CD4-positive, CD25-positive, alpha-beta regulatory T cell (primary cell): Measurements from ENCODE around the gene PCSK1. TPM values are rescaled to one million over a fixed set of nuclear protein-coding genes. Genes with fewer than 3 reads are reported as not detected.
A peak's percentile ranks its signal among the peaks of the same experiment; 100 is the strongest.

ENCODE experiments used
- ATAC-seq, 2 donors: fragments of 150-1000 bp; cut with Tn5 transposase; one replicate each; pipeline ENCODE4 v1.10.0; 2021; ENCODE audit warnings: low read depth in 2 of 2, moderate number of reproducible peaks in 2 of 2, moderate library complexity in 1 of 2
- DNase-seq, 3 donors: peaks; one replicate each; pipeline versions ENCODE4 v3.0.0 to v3.0.0-alpha.2; 2012 to 2022; ENCODE audit warnings: mixed read lengths in 1 of 3
- H3K27ac ChIP-seq: one replicate; pipeline ENCODE4 v1.7.0; 2013; ENCODE audit warnings: mild to moderate bottlenecking, low read length; ENCODE audit not compliant: insufficient read depth, poor library complexity, severe bottlenecking
- H3K27me3 ChIP-seq: one replicate; pipeline ENCODE4 v1.7.0; 2013; ENCODE audit warnings: low read length; ENCODE audit not compliant: control insufficient read depth, insufficient read depth
- H3K36me3 ChIP-seq: one replicate; pipeline ENCODE4 v1.7.0; 2013; ENCODE audit warnings: mild to moderate bottlenecking, low read length, moderate library complexity; ENCODE audit not compliant: control insufficient read depth, insufficient read depth
- H3K4me1 ChIP-seq: 2 replicates; pipeline ENCODE4 v1.7.0; 2013; ENCODE audit warnings: mild to moderate bottlenecking, low read length; ENCODE audit not compliant: insufficient read depth, control insufficient read depth, poor library complexity, severe bottlenecking
- H3K4me3 ChIP-seq: one replicate; pipeline ENCODE4 v1.7.0; 2013; ENCODE audit warnings: low read depth, mild to moderate bottlenecking, low read length, moderate library complexity
- H3K9me3 ChIP-seq, 2 experiments: 1 replicate in 1 of 2; 2 replicates in 1 of 2; pipeline ENCODE4 v1.7.0; 2013; ENCODE audit warnings: low read length in 2 of 2, mild to moderate bottlenecking in 1 of 2, moderate library complexity in 1 of 2; ENCODE audit not compliant: control insufficient read depth in 2 of 2
- H3K27ac Mint-ChIP-seq, 3 donors: one replicate each; pipeline ENCODE4 v1.8.0; 2020 to 2022; ENCODE audit warnings: mild to moderate bottlenecking in 3 of 3, mixed read lengths in 3 of 3, moderate library complexity in 2 of 3
- H3K27me3 Mint-ChIP-seq: one replicate; pipeline ENCODE4 v1.8.0; 2022; ENCODE audit warnings: mild to moderate bottlenecking, mixed read lengths
- H3K36me3 Mint-ChIP-seq: one replicate; pipeline ENCODE4 v1.8.0; 2020; ENCODE audit warnings: mixed read lengths
- H3K4me1 Mint-ChIP-seq, 4 donors: one replicate each; pipeline ENCODE4 v1.8.0; 2020 to 2022; ENCODE audit warnings: mixed read lengths in 4 of 4, mild to moderate bottlenecking in 1 of 4
- H3K4me3 Mint-ChIP-seq, 4 donors: one replicate each; pipeline ENCODE4 v1.8.0; 2020 to 2022; ENCODE audit warnings: mild to moderate bottlenecking in 4 of 4, mixed read lengths in 4 of 4, moderate library complexity in 3 of 4
- H3K9me3 Mint-ChIP-seq, 7 donors: one replicate each; pipeline ENCODE4 v1.8.0; 2020 to 2022; ENCODE audit warnings: mixed read lengths in 7 of 7, mild to moderate bottlenecking in 3 of 7, moderate library complexity in 2 of 7
- polyA plus RNA-seq, 4 donors: library from polyadenylated mRNA; unstranded; fragments of 300-500 nt; fragmentation: Illumina TruSeq; gene quantifications; one replicate each; pipeline ENCODE4 v1.2.3, GENCODE V29; 2021
- total RNA-seq: library from RNA; stranded (reverse); gene quantifications from one replicate; pipeline ENCODE4 v1.2.3, GENCODE V29; 2022

PCSK1 gene
- total RNA-seq (not detected), polyA plus RNA-seq (not detected)

- Mint-ChIP-seq H3K4me1 (peaks cover 0 to 7% (median 7%) of the 10 kb centered on the region in 4 donors), H3K27ac (no peak within 1 kb of the TSS), H3K36me3 (no peaks in the 10 kb centered on the region), H3K9me3 (peaks cover 0 to 8% (median 2%) of the 10 kb centered on the region in 7 donors), H3K4me3 (peak within 1 kb of the TSS in 1 of 4 donors; percentile 38), H3K27me3 (peaks cover 80% of the 10 kb centered on the region)
- peaks cover 47% of the 10 kb centered on the region for H3K27me3 ChIP-seq
- no peak for DNase-seq
- no peak within 1 kb of the TSS for H3K27ac ChIP-seq
- H3K36me3 ChIP-seq = no peaks in the 10 kb centered on the region
- no peaks in the 10 kb centered on the region for H3K9me3 ChIP-seq
- no peak within 1 kb of the TSS for H3K4me3 ChIP-seq
- no peaks in the 10 kb centered on the region for H3K4me1 ChIP-seq
- ATAC-seq = no peak
Observed at GRCh38 chr5:96433066-96433447, at the start of gene PCSK1. PCSK1 (minus strand) TSS chr5:96433248; CDS start chr5:96433042, 206 bp downstream.

DNA sequence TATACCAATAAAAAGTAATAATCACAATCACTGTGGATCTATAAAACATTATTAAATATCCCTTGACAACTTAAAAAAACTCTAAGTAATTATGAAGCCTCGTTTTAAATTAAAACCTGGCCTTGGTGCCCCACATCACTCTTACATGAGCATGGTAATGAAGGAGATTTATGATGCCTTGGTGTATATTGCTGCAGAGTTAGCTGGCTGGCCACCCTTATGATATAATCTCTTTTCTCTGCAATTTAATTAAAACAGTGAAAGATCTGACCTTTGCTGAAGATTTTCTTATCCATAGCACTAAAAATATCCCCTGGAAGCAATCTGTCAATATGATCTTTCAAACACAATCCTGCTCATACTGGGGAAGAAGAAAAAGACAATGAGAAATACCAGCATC, 48.8 kb upstream of the PCSK1 start:
- no peaks in the 10 kb centered on the region for H3K4me1 Mint-ChIP-seq

GRCh38 chr5:96481009-96481786, 48.1 kb upstream of the PCSK1 start:
- H3K4me3 Mint-ChIP-seq = no peak overlapping the region
- no peaks in the 10 kb centered on the region for H3K9me3 Mint-ChIP-seq
- no peaks in the 10 kb centered on the region for H3K9me3 ChIP-seq
- H3K4me1 Mint-ChIP-seq = no peaks in the 10 kb centered on the region
- no peak overlapping the region for H3K4me3 ChIP-seq
- H3K36me3 Mint-ChIP-seq = no peaks in the 10 kb centered on the region
- no peaks in the 10 kb centered on the region for H3K4me1 ChIP-seq
- no peak overlapping the region for H3K27ac Mint-ChIP-seq
- DNase-seq (no peak), ATAC-seq (no peak)
- peaks cover 7% of the 10 kb centered on the region for H3K27me3 ChIP-seq
- H3K36me3 ChIP-seq = no peaks in the 10 kb centered on the region
- no peak overlapping the region for H3K27ac ChIP-seq
- no peaks in the 10 kb centered on the region for H3K27me3 Mint-ChIP-seq

More for the DNA sequence above, 48.8 kb upstream of the PCSK1 start:
- DNase-seq (no peak), ATAC-seq (no peak)
- no peak overlapping the region for H3K4me3 Mint-ChIP-seq
- H3K27me3 ChIP-seq = peaks cover 7% of the 10 kb centered on the region
- H3K27ac ChIP-seq = no peak overlapping the region
- H3K9me3 Mint-ChIP-seq = no peaks in the 10 kb centered on the region
- H3K4me1 ChIP-seq = no peaks in the 10 kb centered on the region
- no peak overlapping the region for H3K4me3 ChIP-seq
- H3K36me3 ChIP-seq = no peaks in the 10 kb centered on the region
- H3K27me3 Mint-ChIP-seq = no peaks in the 10 kb centered on the region
- H3K9me3 ChIP-seq = no peaks in the 10 kb centered on the region
- H3K36me3 Mint-ChIP-seq = no peaks in the 10 kb centered on the region
- H3K27ac Mint-ChIP-seq = no peak overlapping the region

- H3K9me3 ChIP-seq = no peaks in the 10 kb centered on the region
- DNase-seq = no peak
- no peak overlapping the region for H3K27ac Mint-ChIP-seq
Observed at GRCh38 chr5:96478983-96479382, 45.9 kb upstream of the PCSK1 start.

DNA sequence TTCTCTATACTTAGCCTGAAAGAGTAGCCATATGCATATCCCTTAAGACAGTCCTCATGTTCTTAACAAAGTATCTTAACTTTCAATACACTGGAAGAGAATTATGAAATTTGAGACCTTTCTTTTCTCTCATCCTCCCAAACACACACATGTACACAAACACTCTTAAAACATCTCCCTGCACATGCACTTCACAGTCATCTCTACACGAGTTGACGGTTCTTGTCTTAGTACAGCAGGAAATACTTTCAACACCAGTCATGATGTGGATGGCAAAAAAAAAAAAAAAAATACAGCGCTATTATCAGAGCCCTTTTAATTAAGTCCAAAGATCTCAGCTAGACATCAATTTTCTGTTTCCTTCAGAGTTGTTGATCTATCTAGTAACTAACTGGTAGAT, 43.6 kb upstream of the PCSK1 start:
- no peaks in the 10 kb centered on the region for H3K27me3 Mint-ChIP-seq
- H3K27me3 ChIP-seq = peaks cover 4% of the 10 kb centered on the region
- H3K36me3 Mint-ChIP-seq = no peaks in the 10 kb centered on the region
- no peak overlapping the region for H3K4me3 ChIP-seq
- no peak overlapping the region for H3K27ac Mint-ChIP-seq
- H3K4me3 Mint-ChIP-seq = no peak overlapping the region
- peaks cover 0 to 3% (median 0%) of the 10 kb centered on the region in 4 donors for H3K4me1 Mint-ChIP-seq
- no peak for ATAC-seq
- H3K9me3 ChIP-seq = no peaks in the 10 kb centered on the region
- no peaks in the 10 kb centered on the region for H3K36me3 ChIP-seq
- H3K27ac ChIP-seq = no peak overlapping the region
- H3K4me1 ChIP-seq = no peaks in the 10 kb centered on the region
- H3K9me3 Mint-ChIP-seq = no peaks in the 10 kb centered on the region
- DNase-seq = no peak

More at GRCh38 chr5:96478983-96479382, 45.9 kb upstream of the PCSK1 start:
- no peak overlapping the region for H3K4me3 Mint-ChIP-seq
- H3K9me3 Mint-ChIP-seq = no peaks in the 10 kb centered on the region
- no peaks in the 10 kb centered on the region for H3K36me3 Mint-ChIP-seq
- no peaks in the 10 kb centered on the region for H3K27me3 Mint-ChIP-seq
- H3K4me1 Mint-ChIP-seq = no peaks in the 10 kb centered on the region
- Histone ChIP-seq H3K27ac (no peak overlapping the region), H3K4me1 (no peaks in the 10 kb centered on the region), H3K36me3 (no peaks in the 10 kb centered on the region), H3K4me3 (no peak overlapping the region), H3K27me3 (peaks cover 3% of the 10 kb centered on the region)
- ATAC-seq = no peak

DNA sequence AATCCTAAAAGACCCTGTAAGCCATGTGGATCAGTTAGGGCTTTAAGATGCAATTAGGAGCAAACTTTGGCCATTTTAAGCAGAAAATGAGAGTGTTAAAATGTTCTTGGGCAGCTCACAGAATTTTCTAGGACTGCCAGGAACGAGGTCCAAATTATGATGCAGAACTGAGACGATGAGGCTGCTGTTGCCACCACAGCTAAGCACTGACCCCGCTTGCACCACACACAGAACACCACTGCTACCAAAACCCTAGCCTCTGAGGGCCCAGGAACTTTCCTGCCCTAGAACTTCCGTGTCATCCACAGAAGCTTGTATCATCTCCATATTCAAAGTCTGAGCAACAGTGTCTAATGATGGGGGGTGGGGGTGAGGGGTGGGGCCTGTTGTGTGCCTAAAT, 41.0 kb upstream of the PCSK1 start:
- Mint-ChIP-seq H3K4me1 (peaks cover 0 to 3% (median 0%) of the 10 kb centered on the region in 4 donors), H3K9me3 (no peaks in the 10 kb centered on the region), H3K27me3 (peaks cover 5% of the 10 kb centered on the region), H3K4me3 (no peak overlapping the region), H3K27ac (no peak overlapping the region), H3K36me3 (no peaks in the 10 kb centered on the region)
- Histone ChIP-seq H3K4me3 (no peak overlapping the region), H3K4me1 (no peaks in the 10 kb centered on the region), H3K36me3 (no peaks in the 10 kb centered on the region), H3K27ac (no peak overlapping the region), H3K9me3 (no peaks in the 10 kb centered on the region), H3K27me3 (peaks cover 2% of the 10 kb centered on the region)
- ATAC-seq (no peak), DNase-seq (no peak)

- H3K27ac Mint-ChIP-seq = no peak overlapping the region
- no peaks in the 10 kb centered on the region for H3K36me3 Mint-ChIP-seq
- no peak for DNase-seq
- no peaks in the 10 kb centered on the region for H3K36me3 ChIP-seq
- H3K9me3 Mint-ChIP-seq = peaks cover 0 to 2% (median 0%) of the 10 kb centered on the region in 7 donors
- H3K4me3 ChIP-seq = no peak overlapping the region
- peaks cover 0 to 3% (median 0%) of the 10 kb centered on the region in 4 donors for H3K4me1 Mint-ChIP-seq
- H3K27me3 ChIP-seq = peaks cover 2% of the 10 kb centered on the region
- H3K4me3 Mint-ChIP-seq = no peak overlapping the region
- no peak overlapping the region for H3K27ac ChIP-seq
- no peaks in the 10 kb centered on the region for H3K4me1 ChIP-seq
- H3K27me3 Mint-ChIP-seq = peaks cover 5% of the 10 kb centered on the region
- no peaks in the 10 kb centered on the region for H3K9me3 ChIP-seq
- ATAC-seq = no peak
Observed at GRCh38 chr5:96473155-96473554, 40.1 kb upstream of the PCSK1 start.

DNA sequence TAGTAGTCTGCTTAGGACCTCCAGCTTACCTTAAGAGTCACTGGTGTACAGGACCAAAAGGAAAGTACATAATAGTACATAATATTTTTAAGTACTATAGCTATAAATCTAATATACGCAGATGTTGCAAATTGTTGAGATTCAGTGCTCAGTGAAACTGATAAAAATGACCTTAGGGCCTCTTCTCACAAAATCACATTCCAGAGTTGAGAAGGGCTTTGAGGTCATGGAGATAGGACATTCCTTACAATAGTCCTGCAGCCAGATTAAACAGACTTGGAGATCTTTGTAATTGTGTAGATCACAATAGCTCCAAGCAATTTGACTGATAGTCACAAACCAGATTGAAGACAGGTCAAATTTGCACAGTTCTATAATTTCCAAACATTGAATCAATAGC, 37.7 kb upstream of the PCSK1 start:
- Mint-ChIP-seq H3K27ac (no peak overlapping the region), H3K4me1 (peaks cover 0 to 3% (median 0%) of the 10 kb centered on the region in 4 donors), H3K27me3 (peaks cover 7% of the 10 kb centered on the region), H3K4me3 (no peak overlapping the region), H3K36me3 (no peaks in the 10 kb centered on the region), H3K9me3 (peaks cover 0 to 4% (median 0%) of the 10 kb centered on the region in 7 donors)
- Histone ChIP-seq H3K27me3 (peaks cover 2% of the 10 kb centered on the region), H3K9me3 (no peaks in the 10 kb centered on the region), H3K4me3 (no peak overlapping the region), H3K27ac (no peak overlapping the region), H3K4me1 (no peaks in the 10 kb centered on the region), H3K36me3 (no peaks in the 10 kb centered on the region)
- ATAC-seq = no peak
- DNase-seq = no peak
